Neural cell (in vitro differentiated cells): ENCODE data around the gene SH3GL1. TPM values are rescaled to one million over a fixed set of nuclear protein-coding genes. Genes with fewer than 3 reads are reported as not detected.

Experiments used
- H2AFZ ChIP-seq: fragments of 200-600, 300-800 bp; sonication (generic), shearing (Covaris generic); 2 replicates; pipeline ENCODE4 v1.6.0; 2014; ENCODE audit warnings: low read depth, mild to moderate bottlenecking, antibody characterized with exemption, low read length, moderate library complexity
- H3F3A ChIP-seq: fragments of 200-600 bp; shearing (Covaris generic); 2 replicates; pipeline ENCODE4 v1.6.1; 2016; ENCODE audit warnings: mild to moderate bottlenecking, moderate library complexity, mixed read lengths, antibody characterized with exemption, low read length; ENCODE audit not compliant: insufficient read depth, poor library complexity, severe bottlenecking
- H3K27ac ChIP-seq: fragments of 200-600, 300-800 bp; sonication (generic), shearing (Covaris generic); 2 replicates; pipeline ENCODE4 v1.5.1; 2014; ENCODE audit warnings: mild to moderate bottlenecking, low read length, moderate library complexity
- H3K27me3 ChIP-seq: fragments of 300-800, 200-600 bp; sonication (generic), shearing (Covaris generic); 2 replicates; pipeline ENCODE4 v1.6.0; 2014; ENCODE audit warnings: mild to moderate bottlenecking, low read depth, low read length, moderate library complexity; ENCODE audit not compliant: insufficient read depth
- H3K36me3 ChIP-seq: fragments of 300-800, 200-600 bp; sonication (generic), shearing (Covaris generic); 2 replicates; pipeline ENCODE4 v1.5.1; 2014; ENCODE audit warnings: mild to moderate bottlenecking, antibody characterized with exemption, low read length, moderate library complexity; ENCODE audit not compliant: insufficient read depth
- H3K4me2 ChIP-seq: fragments of 300-800, 200-600 bp; sonication (generic), shearing (Covaris generic); 2 replicates; pipeline ENCODE4 v1.6.0; 2014; ENCODE audit warnings: mild to moderate bottlenecking, low read length
- H3K4me3 ChIP-seq: fragments of 300-800, 200-600 bp; sonication (generic), shearing (Covaris generic); 2 replicates; pipeline ENCODE4 v1.5.1; 2014; ENCODE audit warnings: mild to moderate bottlenecking, low read length, moderate library complexity
- H3K79me2 ChIP-seq: fragments of 200-600 bp; shearing (Covaris generic); replicated peaks from 2 replicates; pipeline ENCODE4 v1.6.0; 2014; ENCODE audit warnings: mild to moderate bottlenecking, low read length, moderate library complexity; ENCODE audit not compliant: insufficient read depth
- H3K9ac ChIP-seq: fragments of 300-800, 200-600 bp; sonication (generic), shearing (Covaris generic); 2 replicates; pipeline ENCODE4 v1.6.1; 2016; ENCODE audit warnings: mild to moderate bottlenecking, low read length, mixed read lengths
- H3K9me2 ChIP-seq: fragments of 200-600 bp; shearing (Covaris generic); 2 replicates; pipeline ENCODE4 v1.6.1; 2016; ENCODE audit warnings: mild to moderate bottlenecking, low read length, mixed read lengths; ENCODE audit not compliant: insufficient read depth
- H3K9me3 ChIP-seq: fragments of 200-600, 300-800 bp; sonication (generic), shearing (Covaris generic); 2 replicates; pipeline ENCODE4 v1.6.1; 2016; ENCODE audit warnings: mild to moderate bottlenecking, mixed run types, low read length, moderate library complexity, mixed read lengths
- H4K20me1 ChIP-seq: fragments of 200-600 bp; shearing (Covaris generic); 2 replicates; pipeline ENCODE4 v1.6.1; 2016; ENCODE audit warnings: mild to moderate bottlenecking, mixed run types; ENCODE audit not compliant: insufficient read depth
- CTCF ChIP-seq: fragments of 450-650 bp; IDR thresholded peaks from 2 replicates; pipeline ENCODE4 v1.5.1; 2014; ENCODE audit warnings: antibody characterized with exemption, mild to moderate bottlenecking, moderate library complexity; ENCODE audit not compliant: poor library complexity, severe bottlenecking
- EP300 ChIP-seq: fragments of 450-650 bp; conservative IDR thresholded peaks from 2 replicates; pipeline ENCODE4 v1.6.1; 2014; ENCODE audit warnings: antibody characterized with exemption, mild to moderate bottlenecking, moderate library complexity; ENCODE audit not compliant: poor library complexity, severe bottlenecking
- EZH2 ChIP-seq: fragments of 200-600, 300-800 bp; shearing (Covaris generic), sonication (generic); IDR thresholded peaks from 2 replicates; pipeline ENCODE4 v1.6.1; 2014; ENCODE audit warnings: antibody characterized with exemption, low read length, borderline replicate concordance, mild to moderate bottlenecking; ENCODE audit not compliant: insufficient read depth, poor library complexity, severe bottlenecking
- MXI1 ChIP-seq: fragments of 450-650 bp; conservative IDR thresholded peaks from 2 replicates; pipeline ENCODE4 v1.6.1; 2014; ENCODE audit warnings: antibody characterized with exemption, mild to moderate bottlenecking; ENCODE audit not compliant: poor library complexity, severe bottlenecking
- POLR2AphosphoS5 ChIP-seq: IDR thresholded peaks from 2 replicates; pipeline ENCODE4 v1.6.1; 2012
- RAD21 ChIP-seq: fragments of 450-650 bp; conservative IDR thresholded peaks from 2 replicates; pipeline ENCODE4 v1.6.1; 2014; ENCODE audit warnings: antibody characterized with exemption, mild to moderate bottlenecking, moderate library complexity
- REST ChIP-seq: IDR thresholded peaks from 2 replicates; pipeline ENCODE4 v1.6.1; 2012; ENCODE audit warnings: borderline replicate concordance
- SMC3 ChIP-seq: fragments of 450-650 bp; conservative IDR thresholded peaks from 2 replicates; pipeline ENCODE4 v1.6.1; 2014; ENCODE audit warnings: antibody characterized with exemption, mild to moderate bottlenecking, moderate library complexity; ENCODE audit not compliant: poor library complexity
- TAF1 ChIP-seq: IDR thresholded peaks from 2 replicates; pipeline ENCODE4 v1.6.1; 2012; ENCODE audit warnings: low read depth
- polyA plus RNA-seq: library from polyadenylated mRNA; depleted of rRNA; stranded (reverse); fragments of >200 nt; gene quantifications from 2 replicates; pipeline ENCODE4 v1.2.3, GENCODE V29; 2014

SH3GL1 gene
- polyA plus RNA-seq, 1 donor from 2014 or later, result 25.2 TPM

- no peak overlapping the region for H3K4me2 ChIP-seq
Measured at GRCh38 chr19:4380254-4380727, 20.1 kb downstream of the SH3GL1 start.

GRCh38 chr19:4379383-4380253 lies 20.7 kb downstream of the SH3GL1 start:
- Histone ChIP-seq H3K27me3 (no peaks in the 10 kb centered on the region), H3K27ac (no peak overlapping the region), H3K9me2 (no peaks in the 10 kb centered on the region), H3K9me3 (no peaks in the 10 kb centered on the region), H3K79me2 (no peaks in the 10 kb centered on the region), H3F3A (no peaks in the 10 kb centered on the region), H3K9ac (no peak overlapping the region), H3K36me3 (no peaks in the 10 kb centered on the region), H4K20me1 (no peaks in the 10 kb centered on the region), H3K4me3 (no peak overlapping the region), H2AFZ (no peak overlapping the region), H3K4me2 (no peak overlapping the region)
- TF ChIP-seq REST (no peak), CTCF (no peak), EZH2 (no peak), EP300 (no peak), RAD21 (no peak), TAF1 (no peak), SMC3 (no peak), POLR2AphosphoS5 (no peak)

More at GRCh38 chr19:4380254-4380727, 20.1 kb downstream of the SH3GL1 start:
- Histone ChIP-seq H3K9me3 (no peaks in the 10 kb centered on the region), H2AFZ (no peak overlapping the region), H3K27ac (no peak overlapping the region), H4K20me1 (no peaks in the 10 kb centered on the region), H3K27me3 (no peaks in the 10 kb centered on the region), H3K9me2 (no peaks in the 10 kb centered on the region), H3K36me3 (no peaks in the 10 kb centered on the region), H3K9ac (no peak overlapping the region), H3F3A (no peaks in the 10 kb centered on the region), H3K4me3 (no peak overlapping the region), H3K79me2 (no peaks in the 10 kb centered on the region)
- TF ChIP-seq MXI1 (no peak), POLR2AphosphoS5 (no peak)
